Natural killer cell treated with Interleukin-12 subunit alpha and Interleukin-12 subunit beta and Interleukin-15 and Interleukin-18, amount 100 ng/mL, for 72 hours (primary cell): Measurements from ENCODE around the gene GFY. TPM values are rescaled to one million over a fixed set of nuclear protein-coding genes. Genes with fewer than 3 reads are reported as not detected.

Experiments used
- ATAC-seq, 2 donors: fragments of 150-1000 bp; cut with Tn5 transposase in 1 of 2; sonication (Bioruptor Pico), chemical (Tn5 transposase) in 1 of 2; 2 replicates each; pipeline ENCODE4 v1.10.0; 2021
- DNase-seq: peaks from one replicate; pipeline ENCODE4 v3.0.0; 2022; ENCODE audit warnings: low spot score
- H3K27ac Mint-ChIP-seq, 2 donors: 1 replicate in 1 of 2; 2 replicates in 1 of 2; pipeline ENCODE4 v1.8.0; 2022; ENCODE audit warnings: mixed read lengths in 2 of 2, mild to moderate bottlenecking in 1 of 2, moderate library complexity in 1 of 2
- H3K27me3 Mint-ChIP-seq, 2 donors: 1 replicate in 1 of 2; 2 replicates in 1 of 2; pipeline ENCODE4 v1.8.0; 2022; ENCODE audit warnings: mixed read lengths in 2 of 2
- H3K36me3 Mint-ChIP-seq: one replicate; pipeline ENCODE4 v1.8.0; 2022; ENCODE audit warnings: mixed read lengths
- H3K4me1 Mint-ChIP-seq, 2 donors: 1 replicate in 1 of 2; 2 replicates in 1 of 2; pipeline ENCODE4 v1.8.0; 2022; ENCODE audit warnings: low read depth in 2 of 2, mixed read lengths in 2 of 2, mild to moderate bottlenecking in 1 of 2
- H3K4me3 Mint-ChIP-seq: one replicate; pipeline ENCODE4 v1.8.0; 2022; ENCODE audit warnings: mixed read lengths
- H3K9me3 Mint-ChIP-seq: 2 replicates; pipeline ENCODE4 v1.8.0; 2022; ENCODE audit warnings: mixed read lengths
- total RNA-seq, 2 donors: library from RNA; stranded (reverse); gene quantifications; one replicate each; pipeline ENCODE4 v1.2.3, GENCODE V29; 2022

The GFY gene
- total RNA-seq, 2 donors from 2014 or later = not detected

DNA sequence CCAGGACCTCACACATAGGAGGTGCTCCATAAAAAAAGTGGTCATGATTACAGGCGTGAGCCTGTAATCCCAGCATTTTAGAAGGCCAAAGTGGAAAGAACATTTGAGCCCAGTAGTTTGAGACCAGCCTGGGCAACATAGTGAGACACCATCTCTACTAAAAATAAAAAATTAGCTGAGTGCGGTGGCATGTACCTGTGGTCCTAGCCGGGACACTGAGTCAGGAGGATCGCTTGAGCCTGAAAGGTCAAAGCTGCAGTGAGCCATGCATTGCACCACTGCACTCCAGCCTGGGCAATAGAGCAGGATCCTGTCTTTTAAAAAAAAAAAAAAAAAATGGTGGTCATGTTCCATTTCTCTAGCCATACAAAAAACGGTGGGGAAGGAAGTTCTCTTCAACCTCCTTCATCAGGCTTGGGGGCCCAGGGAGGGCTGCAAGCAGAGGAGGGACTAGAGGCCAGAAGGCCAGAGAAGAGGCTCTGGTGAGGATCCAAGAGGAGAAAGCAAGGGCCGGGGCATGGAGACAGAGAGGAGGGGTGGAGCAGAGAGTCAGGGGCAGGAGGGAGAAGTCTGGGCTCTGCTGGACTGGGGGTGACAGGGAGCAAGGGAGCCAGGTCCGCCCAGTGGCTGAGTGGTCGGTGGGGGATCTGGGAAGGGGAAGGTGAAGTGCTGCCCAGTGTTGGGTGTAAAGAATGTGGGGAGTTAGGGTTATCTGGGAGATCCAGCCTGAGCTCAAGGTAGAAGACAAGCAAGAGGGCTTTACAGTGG, 28.3 kb upstream of the GFY start:
- no peak for DNase-seq
- H3K27ac Mint-ChIP-seq = no peak overlapping the region
- peaks cover 4 to 9% of the 10 kb centered on the region in 2 donors for H3K27me3 Mint-ChIP-seq
- no peak overlapping the region for H3K4me3 Mint-ChIP-seq
- H3K4me1 Mint-ChIP-seq = peaks cover 4 to 5% of the 10 kb centered on the region in 2 donors
- no peak for ATAC-seq
- no peaks in the 10 kb centered on the region for H3K36me3 Mint-ChIP-seq
- H3K9me3 Mint-ChIP-seq = no peaks in the 10 kb centered on the region

DNA sequence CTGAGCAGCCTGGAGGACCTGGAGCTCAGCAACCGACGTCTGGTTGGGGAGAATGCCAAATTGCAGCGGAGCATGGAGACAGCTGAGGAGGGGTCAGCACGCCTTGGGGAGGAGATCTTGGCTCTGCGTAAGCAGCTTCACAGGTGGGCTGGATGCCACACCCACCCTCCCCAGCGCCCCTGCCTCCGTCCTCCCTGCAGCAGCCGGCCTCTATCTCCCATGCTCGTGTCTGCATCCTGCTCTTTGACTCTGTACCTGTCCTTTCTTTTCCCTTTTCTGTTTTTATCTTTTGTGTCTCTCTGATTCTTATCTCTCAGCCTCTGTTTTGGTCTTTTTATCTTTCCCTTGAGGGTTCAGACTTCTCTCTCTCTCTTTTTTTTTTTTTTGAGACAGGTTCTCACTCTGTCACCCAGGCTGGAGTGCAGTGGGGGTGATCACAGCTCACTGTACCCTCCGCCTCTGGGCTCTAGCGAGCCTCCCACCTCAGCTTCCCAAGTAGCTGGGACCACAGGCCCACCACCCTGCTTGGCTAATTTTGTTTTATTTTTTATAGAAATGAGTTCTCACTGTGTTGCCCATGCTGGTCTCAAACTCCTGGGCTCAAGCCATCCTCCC, 27.1 kb upstream of the GFY start:
- no peak for ATAC-seq
- Mint-ChIP-seq H3K36me3 (no peaks in the 10 kb centered on the region), H3K27me3 (peaks cover 0 to 7% of the 10 kb centered on the region in 2 donors), H3K4me3 (no peak overlapping the region), H3K9me3 (no peaks in the 10 kb centered on the region), H3K4me1 (no peaks in the 10 kb centered on the region), H3K27ac (no peak overlapping the region)
- no peak for DNase-seq

DNA sequence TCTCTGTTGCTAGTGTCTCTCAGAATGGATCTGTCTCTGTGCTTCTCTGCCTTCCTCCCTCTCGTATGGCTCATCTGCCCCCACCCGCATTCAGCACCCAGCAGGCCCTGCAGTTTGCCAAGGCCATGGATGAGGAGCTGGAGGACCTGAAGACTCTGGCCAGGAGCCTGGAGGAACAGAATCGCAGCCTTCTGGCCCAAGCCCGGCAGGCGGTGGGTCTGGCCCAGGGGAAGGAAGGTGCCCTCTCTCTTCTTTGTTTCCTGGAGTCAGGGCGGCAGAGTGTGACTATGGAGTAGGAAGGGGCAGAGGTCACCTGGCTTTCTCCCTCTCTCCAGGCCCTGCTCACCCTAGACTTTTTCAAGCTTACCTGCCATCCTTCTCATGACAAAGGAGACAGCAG, 26.3 kb upstream of the GFY start:
- H3K27me3 Mint-ChIP-seq = peaks cover 0 to 7% of the 10 kb centered on the region in 2 donors
- DNase-seq (no peak), ATAC-seq (no peak)
- H3K9me3 Mint-ChIP-seq = no peaks in the 10 kb centered on the region
- no peaks in the 10 kb centered on the region for H3K4me1 Mint-ChIP-seq
- no peak overlapping the region for H3K4me3 Mint-ChIP-seq
- H3K27ac Mint-ChIP-seq = no peak overlapping the region
- no peaks in the 10 kb centered on the region for H3K36me3 Mint-ChIP-seq

DNA sequence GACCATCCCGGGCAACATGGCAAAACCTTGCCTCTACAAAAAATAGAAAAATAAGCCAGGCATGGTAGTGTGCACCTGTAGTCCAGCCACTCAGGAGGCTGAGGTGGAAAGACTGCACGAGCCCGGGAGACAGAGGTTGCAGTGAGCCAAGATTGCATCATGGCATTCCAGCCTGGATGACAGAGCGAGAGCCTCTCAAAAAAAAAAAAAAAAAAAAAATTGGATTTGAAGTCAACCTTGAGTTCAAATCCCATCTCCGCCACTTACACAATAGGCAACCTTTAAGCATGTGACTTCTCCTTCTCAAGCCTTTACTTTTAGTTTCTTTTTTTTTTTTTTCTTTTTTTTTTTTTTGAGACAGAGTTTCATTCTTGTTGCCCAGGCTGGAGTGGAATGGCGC, 25.2 kb upstream of the GFY start:
- peaks cover 0 to 7% of the 10 kb centered on the region in 2 donors for H3K27me3 Mint-ChIP-seq
- DNase-seq (no peak), ATAC-seq (no peak)
- H3K27ac Mint-ChIP-seq = no peak overlapping the region
- no peak overlapping the region for H3K4me3 Mint-ChIP-seq
- H3K4me1 Mint-ChIP-seq = no peaks in the 10 kb centered on the region
- no peaks in the 10 kb centered on the region for H3K36me3 Mint-ChIP-seq
- no peaks in the 10 kb centered on the region for H3K9me3 Mint-ChIP-seq

DNA sequence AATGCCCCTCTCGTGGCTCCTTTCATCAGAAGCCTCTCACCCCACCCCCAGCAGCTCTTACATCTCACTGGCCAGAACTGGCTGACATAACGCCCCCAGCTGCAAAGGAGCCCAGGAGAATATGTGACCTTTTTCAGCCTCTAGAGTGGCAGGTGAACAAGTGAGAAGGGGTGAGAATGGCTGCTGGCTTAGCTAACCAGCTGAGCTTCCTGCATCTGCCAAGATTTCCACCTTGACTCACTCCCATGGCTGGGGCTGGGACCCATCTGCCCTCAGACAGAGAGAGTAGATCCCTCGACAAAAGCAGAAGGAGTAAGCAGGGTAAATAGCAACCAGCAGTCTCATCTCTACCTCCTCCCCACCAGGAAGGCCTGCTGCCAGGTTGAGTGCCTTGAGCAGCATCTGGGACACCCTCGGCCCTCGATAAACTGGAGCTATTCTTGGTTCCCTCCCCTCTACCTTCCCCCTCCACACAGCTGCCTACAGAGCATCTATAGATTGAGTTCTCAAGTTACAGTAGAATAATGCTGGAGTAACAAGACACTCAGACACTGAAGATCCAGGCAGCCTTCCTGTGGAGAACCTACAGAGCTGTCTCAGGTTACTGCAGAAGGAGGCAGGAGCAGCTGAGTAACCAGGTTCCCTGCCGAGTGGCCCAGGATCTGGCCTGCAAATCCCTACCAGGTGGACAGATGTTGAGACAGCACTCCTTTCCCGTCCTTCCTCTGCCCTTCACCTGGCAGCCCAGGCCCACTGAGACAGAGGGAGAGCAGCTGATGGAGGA, 21.6 kb upstream of the GFY start:
- no peaks in the 10 kb centered on the region for H3K9me3 Mint-ChIP-seq
- H3K4me3 Mint-ChIP-seq = no peak overlapping the region
- H3K27me3 Mint-ChIP-seq = peaks cover 0 to 3% of the 10 kb centered on the region in 2 donors
- no peaks in the 10 kb centered on the region for H3K4me1 Mint-ChIP-seq
- DNase-seq (no peak), ATAC-seq (no peak)
- H3K27ac Mint-ChIP-seq = no peak overlapping the region
- H3K36me3 Mint-ChIP-seq = no peaks in the 10 kb centered on the region

DNA sequence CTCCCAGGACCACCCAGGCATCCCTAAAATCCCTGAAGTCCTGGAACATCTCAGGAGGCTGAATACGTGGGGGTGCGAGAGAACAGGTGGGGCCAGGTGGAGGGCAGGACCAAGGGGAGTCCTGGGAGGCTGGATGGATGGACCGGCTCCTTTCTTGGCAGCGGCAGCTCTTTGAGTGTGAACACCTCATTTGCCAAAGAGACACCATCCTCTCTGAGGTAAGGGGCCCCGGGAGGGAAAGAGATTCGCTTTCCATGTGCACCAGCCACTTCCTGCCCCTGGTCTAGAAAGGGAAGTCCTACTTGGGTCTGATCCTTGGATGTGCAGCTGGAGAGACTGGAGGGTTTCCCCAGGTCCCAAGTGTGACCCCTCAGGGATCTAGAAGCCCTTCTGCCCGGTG, 18.1 kb upstream of the GFY start:
- Mint-ChIP-seq H3K27ac (no peak overlapping the region), H3K27me3 (peaks cover 0 to 1% of the 10 kb centered on the region in 2 donors), H3K4me3 (no peak overlapping the region), H3K36me3 (no peaks in the 10 kb centered on the region), H3K4me1 (peaks cover 9 to 13% of the 10 kb centered on the region in 2 donors), H3K9me3 (no peaks in the 10 kb centered on the region)
- peak in 1 of 2 donors; percentile 61 for ATAC-seq
- no peak for DNase-seq

DNA sequence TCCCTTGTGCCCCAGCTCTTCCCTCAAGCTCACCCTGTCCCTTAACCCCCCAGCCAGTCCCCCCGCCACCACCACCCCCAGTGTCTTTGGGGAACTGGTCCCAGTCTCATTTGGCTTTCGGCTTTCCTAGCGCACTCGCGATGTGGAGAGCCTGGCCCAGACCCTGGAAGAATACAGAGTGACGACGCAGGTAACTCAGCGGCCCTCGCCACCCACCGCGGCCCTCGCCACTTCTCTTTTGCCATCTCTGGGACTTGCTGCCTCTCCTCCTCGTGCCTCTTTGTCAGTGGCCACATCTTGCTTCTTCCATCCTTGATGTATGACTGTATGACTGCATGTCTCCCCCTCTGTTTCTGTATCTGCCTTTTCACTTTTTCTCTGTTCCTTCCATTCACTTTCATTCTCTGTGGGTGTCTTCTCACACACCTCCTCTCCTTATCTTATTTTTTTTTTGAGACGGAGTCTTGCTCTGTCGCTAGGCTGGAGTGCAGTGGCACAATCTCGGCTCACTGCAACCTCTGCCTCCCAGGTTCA, 17.6 kb upstream of the GFY start:
- peaks cover 9 to 13% of the 10 kb centered on the region in 2 donors for H3K4me1 Mint-ChIP-seq
- H3K27ac Mint-ChIP-seq = no peak overlapping the region
- H3K27me3 Mint-ChIP-seq = peaks cover 0 to 6% of the 10 kb centered on the region in 2 donors
- no peaks in the 10 kb centered on the region for H3K9me3 Mint-ChIP-seq
- DNase-seq (no peak), ATAC-seq (peak in 1 of 2 donors; percentile 40)
- no peak overlapping the region for H3K4me3 Mint-ChIP-seq
- no peaks in the 10 kb centered on the region for H3K36me3 Mint-ChIP-seq

DNA sequence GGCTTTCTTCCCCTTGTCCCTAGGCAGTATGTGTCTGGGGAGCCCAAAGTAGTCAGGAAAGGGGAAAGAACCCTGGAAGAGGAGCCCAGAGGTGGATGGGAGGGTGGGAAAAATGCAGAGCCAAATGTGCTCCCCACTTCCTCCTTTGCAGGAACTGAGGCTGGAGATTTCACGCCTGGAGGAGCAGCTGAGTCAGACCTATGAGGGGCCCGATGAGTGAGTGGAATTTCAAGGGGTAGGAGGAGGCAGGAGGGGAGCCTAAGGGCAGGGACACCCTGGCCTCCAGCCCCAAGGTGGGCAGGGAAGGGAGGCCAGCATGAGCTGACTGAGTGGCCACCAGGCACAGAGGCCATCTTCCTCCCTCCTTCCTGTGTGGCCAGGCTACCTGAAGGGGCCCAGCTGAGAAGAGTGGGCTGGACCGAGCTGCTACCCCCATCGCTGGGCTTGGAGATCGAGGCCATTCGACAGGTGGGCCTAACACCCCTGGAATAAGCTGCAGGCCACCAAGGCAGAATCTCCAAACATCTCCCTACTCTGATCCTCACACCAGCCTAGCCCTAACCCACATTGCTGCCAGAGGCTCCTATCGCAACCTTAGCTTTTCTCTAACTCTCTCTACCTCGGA, 16.3 kb upstream of the GFY start:
- Mint-ChIP-seq H3K4me3 (peak overlapping the region; percentile 40), H3K27ac (peak overlapping the region; percentile 40 to 78), H3K27me3 (peaks cover 0 to 10% of the 10 kb centered on the region in 2 donors), H3K9me3 (no peaks in the 10 kb centered on the region), H3K4me1 (peaks cover 9 to 13% of the 10 kb centered on the region in 2 donors), H3K36me3 (no peaks in the 10 kb centered on the region)
- DNase-seq (no peak), ATAC-seq (peak; percentile 19 to 25)

DNA sequence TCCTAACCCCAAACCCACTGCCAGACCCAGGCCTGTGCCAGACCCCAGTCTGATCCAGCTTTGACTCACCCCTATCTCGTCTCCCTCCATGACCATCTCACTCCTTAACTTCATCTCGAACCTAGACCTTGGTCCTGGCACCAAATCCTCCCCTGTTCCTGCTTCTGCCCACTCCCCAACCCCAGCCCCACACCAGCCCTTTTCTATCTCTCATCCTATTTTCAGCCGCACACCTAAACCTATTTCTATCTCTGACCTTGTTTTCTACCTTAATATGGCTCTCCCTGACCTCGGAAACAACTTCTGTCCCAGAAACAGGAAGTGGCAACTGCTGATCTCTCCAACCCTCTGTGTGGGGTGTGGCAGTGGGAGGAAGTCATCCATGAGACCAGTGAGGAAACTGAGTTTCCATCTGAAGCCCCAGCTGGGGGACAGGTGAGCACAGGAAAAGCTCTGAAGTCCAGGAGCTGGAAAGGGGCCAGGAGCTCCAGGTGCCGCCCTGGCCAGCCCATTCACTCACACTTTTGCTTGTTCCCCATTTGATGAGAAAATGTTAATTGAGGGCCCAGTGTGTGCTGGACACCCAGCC, 15.7 kb upstream of the GFY start:
- peaks cover 9 to 13% of the 10 kb centered on the region in 2 donors for H3K4me1 Mint-ChIP-seq

DNA sequence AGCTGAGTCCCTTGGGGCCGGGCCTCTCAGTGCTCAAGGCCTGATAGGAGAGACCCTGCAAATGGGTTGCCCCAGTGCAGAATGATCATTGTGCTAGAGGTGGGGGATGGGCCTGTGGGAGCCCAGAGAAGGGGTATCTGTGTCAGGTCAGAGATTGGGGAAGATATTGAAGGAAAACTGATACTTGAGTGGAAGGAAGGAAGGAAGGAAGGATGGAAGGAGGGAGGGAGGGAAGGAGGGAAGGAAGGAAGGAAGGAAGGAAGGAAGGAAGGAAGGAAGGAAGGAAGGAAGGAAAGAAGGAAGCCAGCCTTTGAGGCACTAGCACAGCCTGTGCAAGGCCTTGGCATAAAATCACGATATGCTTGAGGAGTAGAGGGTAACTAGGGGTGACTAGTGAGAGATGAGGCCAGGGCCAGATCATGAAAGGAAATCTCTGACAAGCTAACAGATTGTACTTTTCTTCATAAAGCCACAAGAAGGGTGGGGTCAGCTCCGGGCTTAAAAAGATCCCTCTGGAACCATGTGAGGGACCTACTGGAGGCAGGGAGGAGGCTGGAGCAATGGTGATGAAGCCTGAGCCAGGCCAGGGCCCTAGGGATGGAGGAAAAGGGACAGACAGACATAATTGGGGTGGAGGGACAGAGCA, 13.4 kb upstream of the GFY start:
- Mint-ChIP-seq H3K4me1 (peaks cover 9 to 13% of the 10 kb centered on the region in 2 donors), H3K27me3 (peaks cover 0 to 13% of the 10 kb centered on the region in 2 donors), H3K9me3 (no peaks in the 10 kb centered on the region), H3K4me3 (no peak overlapping the region), H3K36me3 (no peaks in the 10 kb centered on the region), H3K27ac (no peak overlapping the region)
- ATAC-seq (no peak), DNase-seq (no peak)

More for the DNA sequence above, 15.7 kb upstream of the GFY start:
- no peaks in the 10 kb centered on the region for H3K9me3 Mint-ChIP-seq
- ATAC-seq = peak in 1 of 2 donors; percentile 43
- peaks cover 0 to 10% of the 10 kb centered on the region in 2 donors for H3K27me3 Mint-ChIP-seq
- H3K4me3 Mint-ChIP-seq = peak overlapping the region; percentile 40
- DNase-seq = no peak
- H3K36me3 Mint-ChIP-seq = no peaks in the 10 kb centered on the region
- peak overlapping the region; percentile 40 to 78 for H3K27ac Mint-ChIP-seq

DNA sequence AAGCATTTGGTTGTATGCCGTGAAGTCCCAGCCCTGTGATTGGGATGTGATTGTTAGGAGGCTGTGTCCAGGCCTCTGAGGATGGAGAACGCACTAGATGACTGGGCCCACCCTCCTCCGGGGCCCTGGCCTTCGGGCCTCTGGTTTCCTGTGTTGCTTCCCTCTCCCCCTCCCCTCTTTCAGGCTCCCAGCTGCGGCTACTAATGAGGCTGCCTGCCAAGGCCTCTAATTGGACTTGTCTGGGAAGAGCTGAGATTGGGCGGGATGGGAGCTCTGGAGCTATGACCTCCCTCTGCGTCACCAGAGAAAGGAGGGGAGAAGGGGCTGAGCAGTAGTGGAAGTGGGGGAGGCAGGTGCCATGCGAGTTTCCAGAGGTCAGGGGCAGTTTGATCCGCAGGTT, 11.8 kb upstream of the GFY start:
- Mint-ChIP-seq H3K27me3 (peaks cover 8 to 21% of the 10 kb centered on the region in 2 donors), H3K27ac (no peak overlapping the region)

DNA sequence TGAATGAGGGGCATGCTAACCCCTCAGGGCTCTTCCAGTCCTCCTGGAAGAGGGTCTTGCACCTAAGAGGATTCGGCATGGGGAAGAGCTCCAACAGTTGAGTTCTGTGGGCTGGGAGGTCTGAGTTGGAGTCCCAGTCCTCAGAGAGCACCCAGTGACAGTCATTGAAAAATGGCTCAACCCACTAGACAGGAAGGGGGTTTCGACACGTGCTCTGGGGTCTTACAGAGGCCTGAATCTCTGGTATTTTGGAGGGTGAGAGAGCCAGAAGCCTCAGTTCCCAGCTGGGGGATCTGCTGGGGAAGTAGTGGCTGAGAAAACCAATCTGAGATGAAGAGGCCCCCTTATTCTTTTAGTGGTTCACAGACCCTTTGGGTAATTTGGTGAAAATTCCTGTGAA, 10.9 kb upstream of the GFY start:
- no peak overlapping the region for H3K4me3 Mint-ChIP-seq
- no peaks in the 10 kb centered on the region for H3K9me3 Mint-ChIP-seq
- no peak overlapping the region for H3K27ac Mint-ChIP-seq
- no peak for DNase-seq
- no peaks in the 10 kb centered on the region for H3K36me3 Mint-ChIP-seq
- ATAC-seq = no peak
- peaks cover 17 to 28% of the 10 kb centered on the region in 2 donors for H3K27me3 Mint-ChIP-seq
- peaks cover 7 to 8% of the 10 kb centered on the region in 2 donors for H3K4me1 Mint-ChIP-seq

More for the DNA sequence above, 11.8 kb upstream of the GFY start:
- Mint-ChIP-seq H3K4me1 (peaks cover 9 to 13% of the 10 kb centered on the region in 2 donors), H3K36me3 (no peaks in the 10 kb centered on the region), H3K4me3 (no peak overlapping the region), H3K9me3 (no peaks in the 10 kb centered on the region)
- no peak for DNase-seq
- ATAC-seq = no peak
